Measurements from ENCODE around the gene ZNF420.
"Not testable (repeated sequence)": the region's sequence is repeated elsewhere in the genome, so short reads cannot be mapped to it uniquely, and the experiment has no call there.

Gene ZNF420

DNA sequence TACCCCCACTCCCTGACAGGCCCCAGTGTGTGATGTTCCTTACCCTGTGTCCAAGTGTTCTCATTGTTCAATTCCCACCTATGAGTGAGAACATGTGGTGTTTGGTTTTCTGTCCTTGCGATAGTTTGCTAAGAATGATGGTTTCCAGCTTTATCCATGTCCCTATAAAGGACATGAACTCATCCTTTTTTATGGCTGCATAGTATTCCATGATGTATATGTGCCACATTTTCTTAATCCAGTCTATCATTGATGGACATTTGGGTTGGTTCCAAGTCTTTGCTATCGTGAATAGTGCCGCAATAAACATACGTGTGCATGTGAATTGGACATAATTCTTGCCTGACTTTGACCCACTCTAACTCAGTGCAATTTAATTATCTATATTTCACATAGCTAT is 1.7 kb upstream of the ZNF420 start:
- H3K27ac ChIP-seq (ENCODE audit: extremely low read depth, low read depth, low read length); H3K4me1 ChIP-seq (ENCODE audit: control insufficient read depth, insufficient read depth, low read length); H3K4me3 ChIP-seq (ENCODE audit: low read depth, low read length); H3K9me3 ChIP-seq (ENCODE audit: control insufficient read depth, insufficient read depth, low read depth, low read length): not testable (repeated sequence)
- CTCF ChIA-PET, result interaction anchor here (0.7 kb wide), 1 partner anchor 87 kb away, joined by 5 read pairs; no protein-coding TSS in a partner anchor
- TF ChIP-seq, protein P1, sequence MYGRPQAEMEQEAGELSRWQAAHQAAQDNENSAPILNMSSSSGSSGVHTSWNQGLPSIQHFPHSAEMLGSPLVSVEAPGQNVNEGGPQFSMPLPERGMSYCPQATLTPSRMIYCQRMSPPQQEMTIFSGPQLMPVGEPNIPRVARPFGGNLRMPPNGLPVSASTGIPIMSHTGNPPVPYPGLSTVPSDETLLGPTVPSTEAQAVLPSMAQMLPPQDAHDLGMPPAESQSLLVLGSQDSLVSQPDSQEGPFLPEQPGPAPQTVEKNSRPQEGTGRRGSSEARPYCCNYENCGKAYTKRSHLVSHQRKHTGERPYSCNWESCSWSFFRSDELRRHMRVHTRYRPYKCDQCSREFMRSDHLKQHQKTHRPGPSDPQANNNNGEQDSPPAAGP (tag by site-specific recombination; IDR thresholded peaks at IDR 0.05), result 0 out of 2 replicates have a peak, but pooled peaks have one; percentile 25
- TF ChIP-seq ZXDB (tag by site-specific recombination; IDR thresholded peaks at IDR 0.05) (peak; percentile 15; the same call in 1 of the 2 replicates), ZNF146 (tag by site-specific recombination; IDR thresholded peaks at IDR 0.05) (peak; percentile 100), ZNF202 (tag by site-specific recombination; IDR thresholded peaks at IDR 0.05; ENCODE audit: borderline replicate concordance) (0 out of 2 replicates have a peak, but pooled peaks have one; percentile 12), ZNF18 (tag by site-specific recombination; IDR thresholded peaks at IDR 0.05) (0 out of 2 replicates have a peak, but pooled peaks have one; percentile 30), ZNF580 (tag by site-specific recombination; IDR thresholded peaks at IDR 0.05) (peak; percentile 88)
- TF ChIP-seq, protein P2, sequence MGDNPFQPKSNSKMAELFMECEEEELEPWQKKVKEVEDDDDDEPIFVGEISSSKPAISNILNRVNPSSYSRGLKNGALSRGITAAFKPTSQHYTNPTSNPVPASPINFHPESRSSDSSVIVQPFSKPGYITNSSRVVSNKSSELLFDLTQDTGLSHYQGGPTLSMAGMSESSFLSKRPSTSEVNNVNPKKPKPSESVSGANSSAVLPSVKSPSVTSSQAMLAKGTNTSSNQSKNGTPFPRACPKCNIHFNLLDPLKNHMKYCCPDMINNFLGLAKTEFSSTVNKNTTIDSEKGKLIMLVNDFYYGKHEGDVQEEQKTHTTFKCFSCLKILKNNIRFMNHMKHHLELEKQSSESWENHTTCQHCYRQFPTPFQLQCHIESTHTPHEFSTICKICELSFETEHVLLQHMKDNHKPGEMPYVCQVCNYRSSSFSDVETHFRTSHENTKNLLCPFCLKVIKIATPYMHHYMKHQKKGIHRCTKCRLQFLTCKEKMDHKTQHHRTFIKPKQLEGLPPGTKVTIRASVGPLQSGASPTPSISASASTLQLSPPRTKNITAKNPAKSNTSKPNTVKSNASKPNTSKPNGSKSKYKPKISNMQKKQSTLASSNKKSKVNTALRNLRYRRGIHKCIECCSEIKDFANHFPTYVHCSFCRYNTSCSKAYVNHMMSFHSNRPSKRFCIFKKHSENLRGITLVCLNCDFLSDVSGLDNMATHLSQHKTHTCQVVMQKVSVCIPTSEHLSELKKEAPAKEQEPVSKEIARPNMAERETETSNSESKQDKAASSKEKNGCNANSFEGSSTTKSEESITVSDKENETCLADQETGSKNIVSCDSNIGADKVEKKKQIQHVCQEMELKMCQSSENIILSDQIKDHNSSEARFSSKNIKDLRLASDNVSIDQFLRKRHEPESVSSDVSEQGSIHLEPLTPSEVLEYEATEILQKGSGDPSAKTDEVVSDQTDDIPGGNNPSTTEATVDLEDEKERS (tag by site-specific recombination; IDR thresholded peaks at IDR 0.05), result peak; percentile 98
- POLR2A ChIA-PET, result interaction anchor here (0.7 kb wide), 1 partner anchor 659 kb away, joined by 3 read pairs; no protein-coding TSS in a partner anchor
- H3K36me3 ChIP-seq (ENCODE audit: control insufficient read depth in 2 of 2, insufficient read depth in 1 of 2, low read length in 2 of 2), result peaks cover 5 to 12% of the 10 kb centered on the region in 2 experiments

DNA sequence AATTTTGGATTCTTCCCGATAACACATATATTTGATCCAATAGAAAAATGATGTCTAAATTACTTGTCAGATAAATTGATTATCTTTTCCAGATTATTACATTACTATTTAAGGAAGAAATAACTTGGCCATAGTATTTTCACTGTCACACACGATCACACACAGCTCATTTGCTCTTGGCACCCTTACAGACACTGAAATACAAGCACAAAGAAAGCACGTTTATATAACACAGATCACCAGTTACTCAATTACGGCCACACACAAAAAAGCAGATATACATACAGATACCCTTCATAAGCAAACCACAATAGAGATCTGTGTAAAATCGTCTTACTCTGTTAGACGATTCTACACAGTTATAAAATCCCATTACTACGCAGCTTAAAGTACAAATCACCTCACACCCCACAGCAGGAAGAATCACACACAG is 716 bp upstream of the ZNF420 start:
- peak overlapping the region; percentile 73 for H3K4me3 ChIP-seq (ENCODE audit: low read depth, low read length)
- peaks cover 7% of the 10 kb centered on the region for H3K9me3 ChIP-seq (ENCODE audit: control insufficient read depth, insufficient read depth, low read depth, low read length)
- CTCF ChIA-PET, result interaction anchor here (0.5 to 1.5 kb wide), 4 partner anchors 9 to 1325 kb away, joined by 3 to 4 read pairs (median 4); partner anchors contain the start of gene FAM98C
- POLR2A ChIA-PET, result interaction anchor here (0.5 to 1.8 kb wide), 30 partner anchors 8 to 1552 kb away, joined by 3 to 12 read pairs (median 5); partner anchors contain the start of genes POLR2I, SPINT2, TBCB and ZFP14
- peaks cover 14 to 21% of the 10 kb centered on the region in 2 experiments for H3K36me3 ChIP-seq (ENCODE audit: control insufficient read depth in 2 of 2, insufficient read depth in 1 of 2, low read length in 2 of 2)
- peaks cover 7% of the 10 kb centered on the region; the same call in 1 of the 2 replicates for H3K4me1 ChIP-seq (ENCODE audit: control insufficient read depth, insufficient read depth, low read length)
- peak overlapping the region; percentile 57 for H3K27ac ChIP-seq (ENCODE audit: extremely low read depth, low read depth, low read length)
- 0 out of 2 replicates have a peak, but pooled peaks have one; percentile 75 for TF ChIP-seq ZNF658 (tag by site-specific recombination; IDR thresholded peaks at IDR 0.05)
- TF ChIP-seq ZNF140 (tag by site-specific recombination; IDR thresholded peaks at IDR 0.05), result 0 out of 2 replicates have a peak, but pooled peaks have one; percentile 4
- TF ChIP-seq ZNF266 (tag by site-specific recombination; IDR thresholded peaks at IDR 0.05; ENCODE audit: low read depth), result 0 out of 2 replicates have a peak, but pooled peaks have one; percentile 36
- TF ChIP-seq, protein P3, sequence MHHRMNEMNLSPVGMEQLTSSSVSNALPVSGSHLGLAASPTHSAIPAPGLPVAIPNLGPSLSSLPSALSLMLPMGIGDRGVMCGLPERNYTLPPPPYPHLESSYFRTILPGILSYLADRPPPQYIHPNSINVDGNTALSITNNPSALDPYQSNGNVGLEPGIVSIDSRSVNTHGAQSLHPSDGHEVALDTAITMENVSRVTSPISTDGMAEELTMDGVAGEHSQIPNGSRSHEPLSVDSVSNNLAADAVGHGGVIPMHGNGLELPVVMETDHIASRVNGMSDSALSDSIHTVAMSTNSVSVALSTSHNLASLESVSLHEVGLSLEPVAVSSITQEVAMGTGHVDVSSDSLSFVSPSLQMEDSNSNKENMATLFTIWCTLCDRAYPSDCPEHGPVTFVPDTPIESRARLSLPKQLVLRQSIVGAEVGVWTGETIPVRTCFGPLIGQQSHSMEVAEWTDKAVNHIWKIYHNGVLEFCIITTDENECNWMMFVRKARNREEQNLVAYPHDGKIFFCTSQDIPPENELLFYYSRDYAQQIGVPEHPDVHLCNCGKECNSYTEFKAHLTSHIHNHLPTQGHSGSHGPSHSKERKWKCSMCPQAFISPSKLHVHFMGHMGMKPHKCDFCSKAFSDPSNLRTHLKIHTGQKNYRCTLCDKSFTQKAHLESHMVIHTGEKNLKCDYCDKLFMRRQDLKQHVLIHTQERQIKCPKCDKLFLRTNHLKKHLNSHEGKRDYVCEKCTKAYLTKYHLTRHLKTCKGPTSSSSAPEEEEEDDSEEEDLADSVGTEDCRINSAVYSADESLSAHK (tag by site-specific recombination; IDR thresholded peaks at IDR 0.05), result peak; percentile 9; the same call in 1 of the 2 replicates
- peak; percentile 83 for TF ChIP-seq ZNF558 (tag by site-specific recombination; IDR thresholded peaks at IDR 0.05)
- no peak for TF ChIP-seq ZBTB7A (tag by site-specific recombination; IDR thresholded peaks at IDR 0.05; ENCODE audit: low read depth)
- TF ChIP-seq ZNF155 (tag by site-specific recombination; IDR thresholded peaks at IDR 0.05), result 0 out of 2 replicates have a peak, but pooled peaks have one; percentile 86
- TF ChIP-seq ZNF18 (tag by site-specific recombination; IDR thresholded peaks at IDR 0.05), result peak; percentile 87
- TF ChIP-seq, protein P4, sequence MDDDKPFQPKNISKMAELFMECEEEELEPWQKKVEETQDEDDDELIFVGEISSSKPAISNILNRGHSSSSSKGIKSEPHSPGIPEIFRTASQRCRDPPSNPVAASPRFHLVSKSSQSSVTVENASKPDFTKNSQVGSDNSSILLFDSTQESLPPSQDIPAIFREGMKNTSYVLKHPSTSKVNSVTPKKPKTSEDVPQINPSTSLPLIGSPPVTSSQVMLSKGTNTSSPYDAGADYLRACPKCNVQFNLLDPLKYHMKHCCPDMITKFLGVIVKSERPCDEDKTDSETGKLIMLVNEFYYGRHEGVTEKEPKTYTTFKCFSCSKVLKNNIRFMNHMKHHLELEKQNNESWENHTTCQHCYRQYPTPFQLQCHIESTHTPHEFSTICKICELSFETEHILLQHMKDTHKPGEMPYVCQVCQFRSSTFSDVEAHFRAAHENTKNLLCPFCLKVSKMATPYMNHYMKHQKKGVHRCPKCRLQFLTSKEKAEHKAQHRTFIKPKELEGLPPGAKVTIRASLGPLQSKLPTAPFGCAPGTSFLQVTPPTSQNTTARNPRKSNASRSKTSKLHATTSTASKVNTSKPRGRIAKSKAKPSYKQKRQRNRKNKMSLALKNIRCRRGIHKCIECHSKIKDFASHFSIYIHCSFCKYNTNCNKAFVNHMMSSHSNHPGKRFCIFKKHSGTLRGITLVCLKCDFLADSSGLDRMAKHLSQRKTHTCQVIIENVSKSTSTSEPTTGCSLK (tag by site-specific recombination; IDR thresholded peaks at IDR 0.05), result 0 out of 2 replicates have a peak, but pooled peaks have one; percentile 91
- TF ChIP-seq ZNF202 (tag by site-specific recombination; IDR thresholded peaks at IDR 0.05; ENCODE audit: borderline replicate concordance), result no peak
- no peak for TF ChIP-seq ZBTB6 (tag by site-specific recombination; IDR thresholded peaks at IDR 0.05)
- peak; percentile 48; the same call in 1 of the 2 replicates for TF ChIP-seq ZNF133 (tag by site-specific recombination; IDR thresholded peaks at IDR 0.05)
- TF ChIP-seq ZNF473 (tag by site-specific recombination; IDR thresholded peaks at IDR 0.05), result no peak
